Activated gamma-delta T cell treated with anti-CD3 and anti-CD28 coated beads, Interleukin-2, amount 50 U/mL, for 16 hours (primary cell): Measurements from ENCODE around the gene SORCS3.

Source experiments
- DNase-seq: peaks from one replicate; pipeline ENCODE4 v3.0.0-alpha.2; 2020; ENCODE audit warnings: low read depth

Gene SORCS3

DNA sequence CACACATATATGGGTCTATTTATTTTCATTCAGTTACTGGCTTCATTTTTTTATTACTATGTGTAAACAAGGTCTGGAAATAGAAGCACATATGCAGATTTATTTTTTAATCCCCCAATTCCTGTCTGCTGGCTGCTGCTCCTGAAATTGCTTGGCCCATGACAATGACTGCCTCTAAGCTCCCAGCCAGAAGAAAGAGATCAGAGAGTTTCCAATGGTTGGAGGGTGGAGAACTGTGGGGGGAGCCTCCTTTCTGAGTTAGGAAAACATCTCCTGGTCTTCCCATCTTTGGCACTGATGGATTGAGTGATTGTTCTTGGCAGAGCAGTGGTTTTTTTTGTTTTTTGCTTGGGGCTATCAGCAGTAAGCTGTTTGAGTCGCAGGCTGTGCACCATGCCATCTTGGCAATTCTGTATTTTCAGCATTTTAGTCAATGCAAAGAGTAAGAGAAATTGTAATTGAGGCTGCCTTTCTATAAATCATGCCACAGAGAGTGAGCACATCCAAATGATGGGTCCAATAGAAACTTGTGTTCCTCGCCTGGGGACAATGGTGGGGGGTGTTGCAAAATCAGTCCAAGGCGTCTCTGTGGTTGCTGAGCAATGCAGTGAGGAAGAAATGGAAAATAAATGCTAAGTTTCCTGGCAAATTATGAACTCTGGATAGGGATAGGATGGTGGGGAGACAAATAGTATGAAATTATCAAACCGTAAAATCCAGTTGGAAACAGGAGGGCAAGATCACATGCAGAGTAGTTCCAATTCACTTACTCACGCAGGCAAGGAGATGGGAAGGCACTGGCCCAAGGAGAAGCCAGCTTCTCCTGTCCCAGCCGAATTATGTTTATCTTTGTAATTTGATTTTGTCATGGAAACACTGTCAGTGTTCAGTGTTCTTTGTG, 382.4 kb downstream of the SORCS3 start:
- DNase-seq = no peak

DNA sequence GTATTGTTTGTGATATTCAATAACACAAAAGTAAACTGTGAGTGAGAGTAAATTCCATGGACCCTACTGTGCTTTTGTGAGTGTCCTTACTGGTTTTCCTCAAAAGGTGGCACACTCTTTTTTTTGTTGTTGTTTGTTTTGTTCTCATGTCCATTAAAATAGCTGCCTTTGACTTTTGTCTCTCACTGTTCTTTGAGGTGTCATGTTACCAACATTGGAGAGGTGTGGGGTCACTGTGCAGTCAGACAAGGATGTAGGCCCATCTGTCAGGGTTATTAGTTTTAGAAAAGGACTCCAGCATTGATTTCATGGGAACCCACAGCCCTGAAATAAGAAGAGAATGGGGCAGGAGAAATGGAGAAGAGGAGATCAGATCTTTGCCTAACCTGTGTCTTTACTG, 383.1 kb downstream of the SORCS3 start:
- no peak for DNase-seq

DNA sequence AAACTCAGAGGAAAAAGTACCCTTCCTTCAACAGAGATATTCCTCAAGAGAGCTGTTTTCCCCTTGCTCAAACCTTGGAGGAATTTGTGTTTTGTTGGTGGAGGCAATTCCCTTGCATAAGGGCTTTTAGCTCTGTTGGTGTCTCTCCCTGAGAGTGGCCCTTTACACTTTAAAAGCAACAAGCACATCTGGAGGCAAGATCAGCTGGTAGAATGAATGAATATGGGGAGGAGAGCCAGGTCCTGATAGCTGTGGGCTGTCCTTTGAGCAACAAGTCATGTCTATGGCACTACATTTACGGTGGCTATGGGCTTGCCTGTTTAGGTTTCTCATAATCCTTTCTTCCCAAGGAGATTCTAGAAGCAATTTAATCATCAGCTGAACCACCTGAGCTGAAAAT, 384.0 kb downstream of the SORCS3 start:
- DNase-seq = no peak

DNA sequence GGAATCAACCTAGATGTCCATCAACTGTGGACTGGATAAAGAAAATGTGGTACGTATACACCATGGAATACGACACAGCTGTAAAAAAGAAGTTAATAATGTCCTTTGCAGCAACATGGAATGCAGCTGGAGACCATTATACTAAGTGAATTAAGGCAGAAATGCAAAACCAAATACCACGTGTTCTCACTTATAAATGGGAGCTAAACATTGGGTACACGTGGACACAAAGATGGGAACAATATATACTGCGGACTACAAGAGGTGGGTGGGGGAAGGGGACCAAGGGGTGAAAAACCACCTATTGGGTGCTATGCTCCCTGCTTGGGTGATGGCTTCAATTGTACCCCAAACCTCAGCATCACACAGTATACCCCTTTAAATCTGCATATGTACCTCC, 385.5 kb downstream of the SORCS3 start:
- DNase-seq = no peak

DNA sequence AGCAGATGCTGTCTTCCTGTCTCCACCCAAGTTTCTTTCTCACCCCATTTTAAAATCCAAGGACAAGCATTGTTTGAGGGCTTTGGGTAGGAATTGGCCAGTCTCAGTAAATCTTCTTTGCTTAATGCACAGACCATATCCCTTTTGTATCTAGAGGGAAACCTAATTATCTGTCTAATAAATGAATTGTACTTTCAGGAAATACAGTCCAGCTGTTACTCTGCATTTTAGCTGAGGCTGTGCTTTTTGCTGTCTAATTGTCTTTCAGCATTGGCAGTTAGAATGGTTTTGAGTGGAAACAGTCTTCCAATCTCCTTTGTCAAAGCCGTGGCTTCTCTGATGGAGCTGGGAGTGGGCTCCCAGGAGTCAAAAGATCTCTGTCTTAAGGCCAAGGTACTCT, 388.2 kb downstream of the SORCS3 start:
- no peak for DNase-seq

DNA sequence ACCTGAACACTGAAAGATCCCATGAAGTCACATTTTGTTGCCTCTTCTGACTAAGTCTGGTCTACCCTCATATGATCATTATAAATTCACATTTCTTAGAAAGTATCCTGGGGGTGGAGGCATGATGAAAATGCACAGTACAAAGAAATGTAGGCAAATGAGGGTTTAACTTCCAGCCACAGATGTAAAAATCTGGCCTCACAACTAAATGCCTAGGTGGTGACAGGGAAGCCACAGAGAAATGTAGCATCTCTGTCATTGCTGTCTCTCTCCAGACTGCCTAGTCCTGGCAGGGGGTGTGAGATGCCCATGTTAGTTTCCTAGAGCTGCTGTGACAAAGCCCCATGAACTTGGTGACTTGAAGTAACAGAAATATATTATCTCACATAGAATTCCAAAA, 395.9 kb downstream of the SORCS3 start:
- no peak for DNase-seq

DNA sequence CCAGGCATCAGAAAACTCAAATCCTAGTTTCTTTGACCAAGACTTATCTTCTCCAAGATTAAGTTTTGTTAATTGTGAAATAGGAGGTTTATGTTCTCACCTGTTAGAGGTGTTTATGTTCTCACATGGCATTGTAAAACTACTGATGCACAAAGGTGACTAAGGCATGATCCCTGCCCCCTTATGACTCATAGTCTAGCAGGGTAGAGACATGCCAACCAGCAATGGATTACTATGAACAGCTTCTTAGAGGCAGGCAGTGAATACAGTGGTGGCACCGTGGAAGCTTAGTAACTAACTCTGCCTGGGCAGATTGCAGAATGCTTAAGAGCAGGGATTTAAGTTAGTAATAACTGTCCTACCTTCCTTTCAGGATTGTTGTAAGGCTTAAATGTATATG, 400.9 kb downstream of the SORCS3 start:
- no peak for DNase-seq

DNA sequence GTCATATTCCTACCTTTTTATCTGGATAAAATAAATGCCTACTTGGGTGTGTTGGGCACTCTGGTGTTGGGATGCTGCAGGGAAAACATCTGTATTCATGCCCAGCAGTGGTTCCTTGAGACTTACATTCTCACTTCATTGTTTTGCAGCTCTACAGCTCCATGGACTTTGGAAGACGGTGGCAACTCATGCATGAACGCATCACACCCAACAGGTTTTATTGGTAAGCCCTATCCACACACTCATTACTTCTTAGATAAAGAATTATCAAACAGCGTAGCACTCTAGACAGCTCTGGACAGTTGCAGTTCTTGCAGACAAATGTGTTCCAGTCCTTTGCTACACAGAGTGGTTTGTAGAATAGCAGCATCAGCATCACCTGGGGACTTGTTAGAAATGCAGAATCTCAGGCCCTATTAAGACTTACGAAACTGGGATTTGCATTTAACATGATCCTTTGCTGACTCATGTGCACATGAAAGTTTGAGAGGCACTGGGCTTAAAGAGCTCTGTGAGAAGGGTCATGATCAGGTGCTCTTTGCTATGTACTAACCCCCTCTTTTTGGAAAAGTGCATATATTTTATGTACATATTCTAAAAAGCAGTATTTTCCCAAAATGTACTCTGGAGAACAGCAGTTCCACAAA, 401.9 kb downstream of the SORCS3 start:
- DNase-seq = no peak

DNA sequence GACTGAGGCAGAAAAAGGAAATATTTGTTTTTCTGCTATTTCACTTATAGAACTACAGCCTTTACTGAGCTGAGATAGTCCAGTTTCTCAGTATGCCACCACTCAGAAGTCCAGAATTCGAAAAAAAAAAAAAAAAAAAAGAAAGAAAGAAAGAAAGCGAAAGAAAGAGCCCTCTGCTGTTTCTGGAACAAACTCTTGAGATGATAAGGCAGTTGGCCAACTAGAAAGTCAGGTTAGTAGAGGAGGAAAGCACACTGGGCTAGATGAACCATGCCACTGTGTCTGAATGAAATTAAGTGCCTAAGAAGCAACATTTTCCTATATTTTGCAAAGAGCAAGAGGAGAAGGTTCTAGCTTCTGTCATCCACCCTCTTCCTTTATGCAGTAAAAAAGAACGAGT, 403.8 kb downstream of the SORCS3 start:
- DNase-seq = no peak

DNA sequence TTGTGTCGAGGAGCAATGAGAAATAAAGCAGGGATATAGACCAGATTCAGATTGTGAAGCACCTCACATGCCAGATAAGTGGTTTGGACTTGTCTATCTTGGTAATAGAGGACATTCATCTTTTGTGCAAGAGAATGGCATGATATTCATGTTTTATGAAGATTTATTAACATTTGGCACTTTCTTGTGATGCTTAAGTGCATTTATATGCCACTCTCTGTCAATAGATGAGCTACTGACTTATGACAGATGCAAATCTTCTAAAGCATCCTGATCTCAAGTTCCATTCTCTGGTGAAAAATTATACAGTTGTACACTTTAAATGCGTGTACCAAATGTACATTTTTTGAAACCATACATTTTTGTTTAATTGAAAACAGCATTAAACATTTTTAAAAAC, 415.3 kb downstream of the SORCS3 start:
- DNase-seq = no peak

DNA sequence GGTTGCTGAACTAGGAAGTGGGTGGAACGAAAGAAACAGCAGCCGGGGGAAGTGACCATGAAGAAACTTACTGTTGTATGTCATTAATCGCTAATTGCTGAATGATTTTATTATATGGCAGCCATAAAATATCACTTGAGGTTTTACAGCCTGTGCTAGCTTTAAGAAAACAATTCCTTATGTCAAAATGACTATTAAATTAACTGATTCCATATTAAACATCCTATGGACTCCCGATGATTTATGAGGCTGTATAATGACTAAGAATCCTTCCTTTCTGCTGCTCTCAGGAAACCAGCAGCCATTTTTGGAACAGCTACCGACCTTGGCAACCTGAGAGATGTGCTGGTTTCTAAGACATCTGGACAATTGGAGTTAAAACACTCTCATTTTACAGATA, 421.9 kb downstream of the SORCS3 start:
- no peak for DNase-seq

DNA sequence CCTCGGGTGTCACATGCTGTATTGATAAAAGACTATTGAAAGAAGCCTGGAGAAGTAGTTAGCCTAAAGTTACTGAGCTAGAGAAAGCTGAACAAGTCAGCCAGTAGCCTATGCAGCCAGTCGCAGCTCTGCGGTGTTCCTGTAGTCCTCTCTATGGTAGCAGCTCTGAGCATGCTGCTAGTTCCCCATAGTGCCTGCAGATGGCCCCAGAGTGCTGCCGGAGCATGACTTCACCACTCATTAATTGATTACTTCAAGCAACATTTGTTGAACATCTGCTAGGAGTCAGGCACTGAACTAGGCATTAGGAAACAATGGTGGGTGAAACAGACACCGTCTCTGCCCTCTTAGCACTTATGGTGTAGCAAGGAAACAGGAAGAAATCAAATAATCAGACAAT, 422.7 kb downstream of the SORCS3 start:
- DNase-seq = no peak

DNA sequence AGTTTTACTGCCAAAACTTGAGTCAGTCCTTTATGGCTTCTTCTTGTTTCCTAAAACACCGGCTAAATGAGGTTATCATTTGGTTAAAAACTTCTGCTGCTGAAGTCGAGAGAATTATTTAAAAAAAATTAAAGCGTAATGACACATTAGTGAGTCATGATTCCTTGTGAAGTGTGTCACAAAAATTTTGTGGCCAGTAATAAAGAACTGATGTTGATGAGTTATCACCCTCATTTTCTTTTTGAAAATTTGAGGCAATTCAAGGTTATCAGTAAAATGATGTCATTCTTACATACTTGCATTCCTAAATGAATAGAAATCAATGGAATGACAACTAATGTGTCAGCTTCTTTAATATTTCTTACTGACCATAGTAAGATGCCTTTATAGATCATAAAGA, 427.4 kb downstream of the SORCS3 start:
- DNase-seq = no peak

DNA sequence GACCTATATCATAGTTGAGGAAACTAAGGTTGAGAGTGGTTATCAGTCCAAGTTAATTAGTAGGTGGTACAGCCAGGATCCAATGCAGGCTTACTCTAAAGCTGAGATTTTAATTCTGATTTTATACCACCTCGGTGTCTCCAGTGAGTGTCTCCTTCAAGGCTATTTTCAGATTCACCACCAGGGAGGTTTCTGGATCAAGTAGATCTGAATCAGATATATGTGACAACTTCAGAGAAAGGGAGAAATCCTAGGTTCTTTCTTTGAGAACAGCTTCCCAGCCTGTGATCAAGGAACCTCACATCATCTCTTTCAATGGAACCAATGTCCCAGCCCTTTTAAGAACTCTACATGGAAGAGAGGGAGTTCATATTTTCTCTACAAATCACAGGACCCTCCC, 429.2 kb downstream of the SORCS3 start:
- no peak for DNase-seq

DNA sequence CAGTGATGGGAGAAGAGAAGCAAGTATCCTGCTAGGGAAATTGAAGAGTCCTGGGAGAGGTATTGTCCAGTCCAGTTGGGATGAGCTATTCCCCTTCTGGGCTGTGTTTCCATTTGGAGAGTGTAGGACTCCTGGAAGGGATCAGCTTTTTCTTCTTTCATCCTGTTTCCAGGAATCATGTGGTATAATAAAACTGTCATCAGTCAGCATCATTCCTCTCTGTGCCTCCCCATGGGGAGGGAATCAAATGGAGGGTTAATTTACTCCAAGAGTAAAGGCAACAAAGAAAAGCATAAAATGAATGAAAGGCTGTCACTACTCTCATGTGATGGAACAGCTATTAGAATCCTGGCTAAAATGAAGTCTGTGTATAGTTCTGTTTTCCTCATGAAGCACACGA, 429.9 kb downstream of the SORCS3 start:
- no peak for DNase-seq

DNA sequence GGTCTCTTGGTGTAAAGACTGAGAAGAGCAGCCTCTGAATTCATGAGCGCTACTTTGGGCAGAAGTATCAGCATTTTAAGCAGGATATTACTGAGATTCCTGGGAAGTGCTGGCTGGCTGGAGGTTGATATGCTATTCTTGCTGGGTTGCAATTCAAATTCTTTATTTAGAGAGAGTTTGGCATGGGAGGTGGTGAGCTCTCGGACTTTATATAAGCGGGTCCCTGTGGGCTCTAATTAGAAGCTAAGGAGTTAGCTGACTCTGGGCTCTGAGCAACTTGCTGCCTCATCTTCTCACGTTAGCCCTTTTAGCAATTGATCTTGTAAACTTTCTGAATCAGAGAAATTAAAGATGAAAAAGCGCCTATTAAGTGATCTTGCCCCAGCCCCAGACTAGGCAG, 430.9 kb downstream of the SORCS3 start:
- DNase-seq = no peak

DNA sequence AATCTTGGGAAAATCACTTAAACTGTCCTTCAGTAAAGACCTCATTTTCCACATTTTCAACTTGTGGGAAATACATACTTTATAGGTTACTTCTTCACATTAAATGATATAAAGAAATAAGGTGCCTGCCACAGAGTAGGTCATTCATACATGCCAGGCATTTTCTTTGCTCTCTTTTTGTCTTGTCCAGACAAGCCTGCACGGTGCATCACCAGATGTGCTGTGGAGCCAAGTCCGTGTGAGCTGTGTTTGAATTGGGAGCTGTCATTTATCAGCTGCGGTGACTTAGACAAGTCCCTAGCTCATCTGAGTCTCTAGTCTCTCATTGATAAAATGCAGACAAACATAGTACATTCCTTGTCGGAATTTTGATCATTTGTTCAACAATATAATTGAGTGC, 432.9 kb downstream of the SORCS3 start:
- DNase-seq = no peak

DNA sequence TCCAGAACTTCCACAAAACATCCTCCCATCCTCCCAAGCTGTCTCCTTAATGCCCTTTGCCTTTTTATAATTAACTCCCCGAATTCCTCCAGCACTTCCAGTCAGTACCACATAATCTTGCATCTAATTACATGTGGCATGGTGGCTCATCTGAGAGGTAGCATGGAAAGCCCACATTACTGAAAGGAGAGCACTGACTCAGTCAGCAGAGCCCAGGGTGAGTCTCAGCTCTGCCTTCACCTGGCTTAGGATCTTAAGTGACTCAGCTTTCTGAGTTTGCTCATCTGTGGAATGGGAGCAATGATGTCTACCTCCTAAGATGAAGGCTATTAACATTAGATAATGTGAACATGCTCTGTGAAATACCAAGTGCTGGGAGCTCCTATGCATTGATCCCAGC, 433.9 kb downstream of the SORCS3 start:
- no peak for DNase-seq

DNA sequence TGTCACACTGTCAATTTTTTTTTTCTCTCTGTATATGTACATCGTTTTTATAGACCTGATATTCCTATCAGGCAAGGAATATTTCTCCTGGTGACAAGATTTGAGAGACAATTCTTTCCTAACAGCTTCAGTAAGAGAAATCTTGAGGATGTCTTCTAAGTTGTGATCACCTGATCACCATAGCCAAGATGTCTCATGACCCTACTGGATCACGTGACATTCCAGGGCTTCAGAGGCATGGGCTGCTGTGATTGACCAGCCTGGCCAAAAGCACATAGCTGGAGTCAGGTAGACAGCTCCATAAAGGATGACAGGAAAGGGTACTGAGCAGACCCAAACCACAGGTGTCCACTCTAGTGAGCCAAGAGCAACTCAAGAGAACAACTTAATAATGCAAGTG, 444.9 kb downstream of the SORCS3 start:
- DNase-seq = no peak

DNA sequence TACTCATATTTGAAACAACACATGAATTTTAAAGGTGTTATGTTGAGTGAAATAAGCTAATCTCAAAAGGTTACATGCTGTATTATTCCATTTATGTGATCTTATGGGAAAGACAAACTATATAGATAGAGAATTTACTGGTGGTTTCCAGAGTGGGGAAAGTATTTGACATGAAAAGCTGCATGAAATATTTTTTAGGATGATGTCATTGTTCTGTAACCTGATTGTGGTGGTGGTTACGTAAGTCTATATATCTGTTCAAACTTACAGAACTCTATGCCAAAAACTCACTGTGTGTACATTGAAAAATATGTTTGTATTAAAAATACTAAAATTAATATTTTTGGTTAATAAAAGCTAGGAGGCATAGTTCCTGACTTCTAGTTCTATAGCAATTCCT, 453.0 kb downstream of the SORCS3 start:
- no peak for DNase-seq

DNA sequence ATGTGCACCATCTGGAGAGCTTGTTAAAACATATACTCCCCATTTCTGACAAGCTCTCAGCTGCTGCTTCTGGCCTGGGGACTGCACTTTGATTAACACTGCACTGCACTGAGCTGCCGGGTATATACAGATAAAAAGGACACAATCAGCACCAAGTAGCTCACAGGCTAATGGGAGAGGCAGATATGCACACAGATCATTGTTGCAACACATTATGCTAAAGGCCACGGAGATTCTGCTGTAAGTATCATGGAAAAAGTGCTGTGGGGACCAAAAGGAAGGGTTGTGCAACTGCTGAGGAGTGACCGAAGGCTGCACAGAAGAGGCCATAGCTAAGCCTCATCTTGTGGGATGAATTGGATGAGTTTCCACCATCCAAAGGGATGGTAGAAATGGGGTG, 455.2 kb downstream of the SORCS3 start:
- no peak for DNase-seq

DNA sequence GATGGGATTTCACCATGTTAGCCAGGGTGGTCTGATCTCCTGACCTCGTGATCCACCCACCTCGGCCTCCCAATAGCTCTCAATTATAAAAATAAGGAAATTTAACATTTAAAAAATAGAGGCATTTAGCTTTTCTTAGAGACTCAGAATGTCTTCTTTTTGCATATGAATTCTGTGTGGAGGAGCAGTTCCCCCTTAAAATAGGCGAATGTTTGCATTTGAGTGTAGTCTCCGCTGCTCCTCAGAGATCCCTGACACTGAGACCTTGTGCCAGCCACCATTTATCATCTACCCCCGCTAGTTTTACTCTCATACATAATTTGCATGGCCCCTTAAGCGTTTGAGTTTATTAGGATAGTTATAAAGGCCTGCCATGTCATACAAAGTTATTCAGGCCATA, 461.9 kb downstream of the SORCS3 start:
- no peak for DNase-seq

DNA sequence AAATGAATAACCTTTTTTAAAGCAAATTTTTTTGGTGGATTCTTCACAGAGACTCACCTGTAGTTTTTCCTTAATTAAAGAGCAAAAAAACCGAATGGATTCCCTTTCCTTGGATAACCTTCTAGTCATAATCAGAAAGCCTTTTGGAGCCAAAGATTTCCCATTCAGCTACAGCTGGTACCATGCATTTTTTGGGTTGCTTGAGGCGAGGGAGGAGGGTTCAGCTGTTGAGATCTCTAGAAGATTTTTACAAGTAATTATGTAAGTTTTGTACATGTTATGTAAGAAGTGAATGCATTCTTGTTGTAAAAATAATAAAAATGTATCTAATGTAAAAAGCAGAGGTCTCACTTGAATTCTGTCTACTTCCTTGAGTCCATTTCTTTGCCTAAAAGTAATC, 463.2 kb downstream of the SORCS3 start:
- no peak for DNase-seq

DNA sequence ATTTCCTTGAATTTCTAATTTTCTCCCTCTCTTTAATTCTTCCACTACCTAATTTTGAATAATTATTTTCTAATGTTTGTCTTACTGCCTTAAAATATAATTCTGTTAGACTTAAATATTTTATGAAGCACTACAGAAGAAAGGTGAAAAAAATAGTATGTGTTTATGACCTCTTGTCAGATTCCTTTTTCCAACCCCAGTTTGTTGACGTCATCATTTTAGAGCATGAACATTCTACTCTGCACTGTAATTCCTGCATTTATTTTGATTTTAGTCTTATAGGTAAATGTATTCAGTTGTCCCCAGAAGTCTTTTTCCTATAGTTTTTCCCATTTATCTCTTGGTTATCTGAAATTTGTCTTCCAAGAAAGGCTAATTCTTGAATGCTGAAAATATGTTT, 468.1 kb downstream of the SORCS3 start:
- DNase-seq = no peak
